Nephron progenitor cell (in vitro differentiated cells): ENCODE measurements around the gene ATP8B4.

Experiments used
- DNase-seq: peaks from one replicate; pipeline ENCODE4 v3.0.0; 2021
- H3K27ac Mint-ChIP-seq: 2 replicates; pipeline ENCODE4 v1.8.0; 2021; ENCODE audit warnings: mild to moderate bottlenecking, moderate library complexity, mixed read lengths
- H3K27me3 Mint-ChIP-seq: 2 replicates; pipeline ENCODE4 v1.8.0; 2021; ENCODE audit warnings: mild to moderate bottlenecking, low read depth, mixed read lengths; ENCODE audit not compliant: poor library complexity
- H3K36me3 Mint-ChIP-seq: 2 replicates; pipeline ENCODE4 v1.8.0; 2021; ENCODE audit warnings: low read depth, mixed read lengths
- H3K4me1 Mint-ChIP-seq: 2 replicates; pipeline ENCODE4 v1.8.0; 2021; ENCODE audit warnings: mixed read lengths
- H3K4me3 Mint-ChIP-seq: 2 replicates; pipeline ENCODE4 v1.8.0; 2021; ENCODE audit warnings: mild to moderate bottlenecking, moderate library complexity, mixed read lengths
- H3K9me3 Mint-ChIP-seq: 2 replicates; pipeline ENCODE4 v1.8.0; 2021; ENCODE audit warnings: mild to moderate bottlenecking, moderate library complexity, mixed read lengths
- TF ChIP-seq, protein P1 (sequence below): fragments of 200-600 bp; sonication (generic); IDR thresholded peaks from 2 replicates; pipeline ENCODE4 v1.5.0; 2021; ENCODE audit warnings: antibody characterized with exemption

The ATP8B4 gene

DNA sequence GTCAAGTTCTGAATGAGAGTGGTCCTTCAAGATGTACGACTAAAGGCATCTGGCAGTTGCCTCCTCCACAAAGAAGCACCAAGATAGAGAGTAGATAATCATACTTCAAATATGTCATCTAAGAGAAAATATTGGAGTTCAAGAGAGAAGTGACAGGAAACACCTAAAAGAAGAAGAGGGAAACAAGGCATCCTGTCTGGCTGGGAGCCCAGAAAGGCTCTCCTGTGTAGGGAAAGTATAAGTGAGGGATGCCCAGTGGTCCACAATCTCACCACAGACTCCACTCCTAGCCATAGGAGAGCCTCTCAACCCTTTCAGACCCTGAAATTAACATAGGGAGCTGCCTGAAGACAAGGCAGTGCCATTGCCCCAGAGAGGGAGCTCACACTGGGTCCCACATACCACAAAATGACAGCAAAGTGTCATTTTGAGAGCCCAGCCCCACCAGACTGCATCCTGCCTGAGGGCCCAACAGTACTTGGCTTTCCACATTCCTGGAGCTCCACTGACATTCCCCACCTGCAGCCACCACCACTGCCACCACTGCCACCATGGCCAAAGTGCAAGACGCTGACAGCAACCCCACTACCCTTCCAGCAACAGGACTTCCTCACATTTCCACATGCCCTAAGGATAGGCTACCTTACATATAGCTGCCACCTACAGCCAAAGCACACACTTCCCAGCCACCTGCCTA, 210.6 kb downstream of the ATP8B4 start:
- no peak for DNase-seq
- TF ChIP-seq, protein P1, sequence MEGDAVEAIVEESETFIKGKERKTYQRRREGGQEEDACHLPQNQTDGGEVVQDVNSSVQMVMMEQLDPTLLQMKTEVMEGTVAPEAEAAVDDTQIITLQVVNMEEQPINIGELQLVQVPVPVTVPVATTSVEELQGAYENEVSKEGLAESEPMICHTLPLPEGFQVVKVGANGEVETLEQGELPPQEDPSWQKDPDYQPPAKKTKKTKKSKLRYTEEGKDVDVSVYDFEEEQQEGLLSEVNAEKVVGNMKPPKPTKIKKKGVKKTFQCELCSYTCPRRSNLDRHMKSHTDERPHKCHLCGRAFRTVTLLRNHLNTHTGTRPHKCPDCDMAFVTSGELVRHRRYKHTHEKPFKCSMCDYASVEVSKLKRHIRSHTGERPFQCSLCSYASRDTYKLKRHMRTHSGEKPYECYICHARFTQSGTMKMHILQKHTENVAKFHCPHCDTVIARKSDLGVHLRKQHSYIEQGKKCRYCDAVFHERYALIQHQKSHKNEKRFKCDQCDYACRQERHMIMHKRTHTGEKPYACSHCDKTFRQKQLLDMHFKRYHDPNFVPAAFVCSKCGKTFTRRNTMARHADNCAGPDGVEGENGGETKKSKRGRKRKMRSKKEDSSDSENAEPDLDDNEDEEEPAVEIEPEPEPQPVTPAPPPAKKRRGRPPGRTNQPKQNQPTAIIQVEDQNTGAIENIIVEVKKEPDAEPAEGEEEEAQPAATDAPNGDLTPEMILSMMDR = no peak
- Mint-ChIP-seq H3K36me3 (peaks cover 7% of the 10 kb centered on the region), H3K27me3 (no peaks in the 10 kb centered on the region), H3K27ac (no peak overlapping the region), H3K9me3 (peaks cover 21% of the 10 kb centered on the region), H3K4me3 (no peak overlapping the region), H3K4me1 (no peaks in the 10 kb centered on the region)

DNA sequence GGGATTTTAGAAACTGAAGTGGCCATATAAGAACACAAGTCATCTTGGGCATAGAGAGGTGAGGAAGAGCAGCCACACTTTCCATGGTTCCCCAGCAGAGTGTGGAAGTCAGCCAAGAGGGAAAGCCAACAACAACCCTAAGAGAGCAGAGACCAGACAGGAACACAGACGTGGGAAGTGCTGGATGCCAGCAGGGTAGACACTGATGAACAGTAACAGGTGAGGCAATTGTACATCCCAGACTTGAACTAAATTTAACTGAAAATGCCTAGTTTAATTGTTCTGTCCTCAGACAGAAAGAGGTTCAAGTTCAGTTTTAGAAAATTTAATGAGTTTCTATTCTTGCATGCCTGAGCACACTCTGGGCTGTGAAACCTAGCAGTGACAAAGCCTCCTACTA, 212.1 kb downstream of the ATP8B4 start:
- DNase-seq = no peak
- Mint-ChIP-seq H3K4me1 (no peaks in the 10 kb centered on the region), H3K36me3 (peaks cover 7% of the 10 kb centered on the region), H3K27ac (no peak overlapping the region), H3K27me3 (no peaks in the 10 kb centered on the region), H3K4me3 (no peak overlapping the region), H3K9me3 (peaks cover 13% of the 10 kb centered on the region)
- TF ChIP-seq, protein P1 = no peak

DNA sequence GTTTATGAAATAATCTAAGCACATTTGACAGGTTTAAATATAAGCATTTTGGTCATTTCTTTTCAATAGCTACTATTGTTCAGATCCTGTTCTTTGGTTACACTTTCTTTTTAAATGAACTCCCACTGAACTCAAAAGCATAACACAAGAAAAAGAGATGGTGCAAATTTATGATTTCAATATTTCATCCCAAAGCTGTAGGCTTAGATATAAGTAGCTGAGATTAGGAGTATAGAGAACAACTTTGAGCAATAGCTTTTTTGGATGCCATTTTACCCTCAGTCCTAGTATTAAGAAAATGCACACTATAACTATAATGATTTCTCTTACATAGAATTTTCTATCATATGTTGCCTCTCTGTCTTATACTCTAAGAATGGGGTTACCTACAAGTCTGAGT, 213.8 kb downstream of the ATP8B4 start:
- TF ChIP-seq, protein P1 = no peak
- no peak for DNase-seq
- Mint-ChIP-seq H3K27me3 (no peaks in the 10 kb centered on the region), H3K9me3 (peaks cover 8% of the 10 kb centered on the region), H3K27ac (no peak overlapping the region), H3K36me3 (peaks cover 4% of the 10 kb centered on the region), H3K4me1 (no peaks in the 10 kb centered on the region), H3K4me3 (no peak overlapping the region)

DNA sequence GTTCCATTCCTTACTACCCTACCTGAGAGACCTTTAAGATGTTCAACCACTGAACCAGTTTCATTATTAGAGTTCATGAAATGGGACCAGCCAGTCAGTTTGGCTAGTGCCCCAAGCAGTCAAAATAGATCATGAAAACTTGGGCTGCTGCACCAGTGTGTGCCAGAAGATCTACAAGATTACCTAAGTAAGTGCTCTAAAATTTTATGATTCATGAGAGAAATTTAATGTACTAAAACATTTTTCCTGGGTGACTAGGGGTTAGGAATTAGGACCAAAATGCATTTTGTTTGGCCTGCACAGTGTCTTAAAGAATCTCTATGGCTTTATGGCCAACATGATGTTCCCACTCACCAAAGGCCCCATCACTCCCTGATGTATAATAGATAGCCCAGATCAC, 214.7 kb downstream of the ATP8B4 start:
- H3K27ac Mint-ChIP-seq = no peak overlapping the region
- no peak for DNase-seq
- no peaks in the 10 kb centered on the region for H3K36me3 Mint-ChIP-seq
- no peaks in the 10 kb centered on the region for H3K4me1 Mint-ChIP-seq
- H3K9me3 Mint-ChIP-seq = no peaks in the 10 kb centered on the region
- no peaks in the 10 kb centered on the region for H3K27me3 Mint-ChIP-seq
- no peak overlapping the region for H3K4me3 Mint-ChIP-seq
- TF ChIP-seq, protein P1 = no peak

DNA sequence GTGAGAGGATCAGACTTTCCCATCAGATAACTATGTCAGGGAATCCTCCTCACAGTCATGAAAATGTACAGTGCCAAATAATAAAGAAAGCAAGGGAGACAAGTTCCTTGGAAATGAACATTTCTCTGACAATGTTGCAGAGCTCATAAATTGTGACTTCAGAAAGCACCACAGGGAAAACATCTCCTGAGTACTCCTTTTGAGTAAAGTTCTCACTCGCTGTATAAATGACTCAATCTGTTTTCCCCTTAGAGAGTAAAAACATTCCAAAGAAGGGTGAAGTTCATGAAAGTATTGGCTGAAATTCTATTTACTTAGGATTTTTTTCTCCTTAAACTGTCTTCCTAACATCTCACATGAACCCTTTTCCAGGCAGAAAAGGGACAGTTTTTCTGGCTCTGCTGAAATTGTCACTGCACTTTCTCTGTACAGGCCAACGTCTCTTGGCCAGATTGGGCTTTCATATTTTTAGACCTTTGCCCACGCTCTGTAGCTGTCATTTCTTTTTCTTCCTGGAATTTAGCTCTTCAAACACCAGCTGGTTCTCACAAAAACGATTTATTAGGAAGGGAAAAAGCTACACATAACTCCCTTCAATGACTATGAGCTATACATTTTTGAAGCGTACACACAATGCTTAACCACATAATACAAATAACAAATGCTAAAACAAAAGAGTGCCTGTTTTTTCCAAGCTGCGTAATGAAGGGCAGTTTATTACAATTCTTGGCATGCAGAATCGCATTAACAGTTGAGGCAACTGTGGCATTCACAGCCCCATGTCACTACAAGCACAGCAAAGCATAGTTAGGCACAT, 216.1 kb downstream of the ATP8B4 start:
- no peaks in the 10 kb centered on the region for H3K27me3 Mint-ChIP-seq
- no peak overlapping the region for H3K27ac Mint-ChIP-seq
- no peak overlapping the region for H3K4me3 Mint-ChIP-seq
- no peaks in the 10 kb centered on the region for H3K9me3 Mint-ChIP-seq
- H3K4me1 Mint-ChIP-seq = no peaks in the 10 kb centered on the region
- no peak for DNase-seq
- TF ChIP-seq, protein P1 = no peak
- no peaks in the 10 kb centered on the region for H3K36me3 Mint-ChIP-seq
